HepG2 (cell line): ENCODE measurements around the gene RPH3AL. TPM values are rescaled to one million over a fixed set of nuclear protein-coding genes. Genes with fewer than 3 reads are reported as not detected.

ENCODE experiments used
- ATAC-seq: fragments of 200-7000 bp; cut with Tn5 transposase; 3 replicates; pipeline ENCODE4 v1.9.1; 2020; ENCODE audit warnings: mild to moderate bottlenecking, moderate library complexity
- BruUV-seq: library from RNA; stranded (reverse); fragments of 400-500 nt; replicated peaks from 2 replicates; lab custom pipeline; 2021; lab: Mats Ljungman, UMichigan
- CTCF ChIA-PET: fragments of 300-600 bp; formaldehyde crosslinking; extraction: SDS; loops from one replicate; lab custom pipeline; 2021; ENCODE audit warnings: low total read pairs, inconsistent platforms, low intra/inter-chr PET ratio; lab: Yijun Ruan, JAX
- POLR2A ChIA-PET: fragments of 350-600 bp; sonication (Branson Sonifier 250); formaldehyde crosslinking; loops from one replicate; lab custom pipeline; 2020; ENCODE audit warnings: antibody characterized with exemption, inconsistent platforms; lab: Yijun Ruan, JAX
- DNase-seq: peaks from one replicate; pipeline ENCODE4 v3.0.0-alpha.2; 2015; ENCODE audit warnings: low spot score
- FAIRE-seq: peaks from 3 replicates; lab custom pipeline; 2011; peaks lifted over from hg19 to GRCh38; lab: Jason Lieb, UNC
- H2AFZ ChIP-seq: one replicate; pipeline ENCODE4 v1.6.1; 2011; ENCODE audit warnings: low read length, inconsistent platforms
- H3K27ac ChIP-seq: fragments of 300-600 bp; 3 replicates; pipeline ENCODE4 v1.8.0; 2011; ENCODE audit warnings: mixed run types, mild to moderate bottlenecking, mixed read lengths, low read length, inconsistent platforms; ENCODE audit not compliant: insufficient read depth; ENCODE audit errors: extremely low read length
- H3K27me3 ChIP-seq, 2 experiments: fragments of 200-600 bp in 1 of 2; 2 replicates in 1 of 2; 3 replicates in 1 of 2; pipeline versions ENCODE4 v1.6.0 to v1.8.0; 2011; ENCODE audit warnings: low read length in 2 of 2, mild to moderate bottlenecking in 2 of 2, moderate library complexity in 2 of 2, inconsistent platforms in 1 of 2; ENCODE audit not compliant: insufficient read depth in 2 of 2, control insufficient read depth in 1 of 2
- H3K36me3 ChIP-seq, 2 experiments: fragments of 200-600 bp in 1 of 2; replicated peaks in 1 of 2; 2 replicates in 1 of 2; 3 replicates in 1 of 2; pipeline versions ENCODE4 v1.5.1 to v1.8.0; 2011; ENCODE audit warnings: low read length in 2 of 2, inconsistent platforms in 1 of 2; ENCODE audit not compliant: insufficient read depth in 2 of 2, control insufficient read depth in 1 of 2
- H3K4me1 ChIP-seq: 2 replicates; pipeline ENCODE4 v1.5.1; 2012; ENCODE audit warnings: low read length, inconsistent platforms; ENCODE audit not compliant: insufficient read depth
- H3K4me2 ChIP-seq: 2 replicates; pipeline ENCODE4 v1.6.0; 2011; ENCODE audit warnings: low read depth, low read length, inconsistent platforms
- H3K4me3 ChIP-seq, 3 experiments: fragments of 200-600 bp in 1 of 3; sonication (generic), shearing (Covaris generic) in 1 of 3; replicated peaks in 1 of 3; 2 replicates each; pipeline ENCODE4 v1.5.1; 2011 to 2016; ENCODE audit warnings: low read length in 3 of 3, inconsistent platforms in 2 of 3, low read depth in 2 of 3, mild to moderate bottlenecking in 2 of 3, control low read depth in 1 of 3, mixed read lengths in 1 of 3; ENCODE audit not compliant: insufficient read depth in 1 of 3
- H3K79me2 ChIP-seq: one replicate; pipeline ENCODE4 v1.6.1; 2011; ENCODE audit warnings: low read length, inconsistent platforms; ENCODE audit not compliant: insufficient read depth
- H3K9ac ChIP-seq: 2 replicates; pipeline ENCODE4 v1.6.0; 2011; ENCODE audit warnings: mild to moderate bottlenecking, low read depth, low read length, inconsistent platforms; ENCODE audit not compliant: insufficient read depth
- H3K9me3 ChIP-seq: 2 replicates; pipeline ENCODE4 v1.5.1; 2012; ENCODE audit warnings: mild to moderate bottlenecking, low read length
- H4K20me1 ChIP-seq: 2 replicates; pipeline ENCODE4 v1.6.0; 2011; ENCODE audit warnings: inconsistent platforms, mild to moderate bottlenecking, low read length, moderate library complexity; ENCODE audit not compliant: insufficient read depth
- CREBL2 ChIP-seq: sonication (generic); formaldehyde crosslinking; IDR thresholded peaks from 2 replicates; pipeline ENCODE4 v1.8.1; 2023; ENCODE audit warnings: missing genetic modification reagents, mild to moderate bottlenecking, borderline replicate concordance
- DZIP1 ChIP-seq: sonication (generic); formaldehyde crosslinking; IDR thresholded peaks from 2 replicates; pipeline ENCODE4 v1.5.0; 2020; ENCODE audit warnings: mild to moderate bottlenecking, missing genetic modification reagents
- ETV5 ChIP-seq: IDR thresholded peaks from 2 replicates; pipeline ENCODE4 v1.6.1; 2018; ENCODE audit warnings: missing biosample characterization, missing genetic modification reagents, inconsistent platforms, borderline replicate concordance
- PHB2 ChIP-seq: fragments of 450-650 bp; IDR thresholded peaks from 2 replicates; pipeline ENCODE4 v1.6.1; 2018; ENCODE audit not compliant: partially characterized antibody
- POGK ChIP-seq: sonication (generic); formaldehyde crosslinking; conservative IDR thresholded peaks from 2 replicates; pipeline ENCODE4 v1.8.0; 2022; ENCODE audit warnings: mild to moderate bottlenecking, moderate library complexity, missing genetic modification reagents
- WGBS: methylation state at CpG from one replicate; pipeline ENCODE4 v1.1.6; 2017; ENCODE audit warnings: low lambda C conversion rate; 5-methylcytosine and 5-hydroxymethylcytosine counted together
- in situ Hi-C: cut with HindIII; loops from 2 replicates; pipeline ENCODE4 v1.10.0; 2017; ENCODE audit warnings: low pct_unique_long_range_greater_than_20kb; ENCODE audit not compliant: extremely low pct_ligation_motif_present
- intact Hi-C: fragments of 100-400 bp; cut with micrococcal nuclease; formaldehyde crosslinking; loops from one replicate; pipeline ENCODE4 v1.10.0; 2022; ENCODE audit not compliant: unreplicated experiment
- polyA plus RNA-seq, 8 experiments: library from polyadenylated mRNA; depleted of rRNA in 3 of 8; stranded (reverse) in 7 of 8; unstranded in 1 of 8; fragments of >200 nt; fragmentation: Illumina TruSeq in 4 of 8; extraction: Trizol in 4 of 8; gene quantifications; 2 replicates each; pipeline versions ENCODE4 v1.2.1 to v1.2.3, GENCODE V29; 2011 to 2016; ENCODE audit warnings: low read depth in 4 of 8, missing spikeins in 1 of 8, mixed read lengths in 1 of 8; ENCODE audit not compliant: insufficient read depth in 1 of 8
- total RNA-seq, 5 experiments: library from RNA; depleted of rRNA; stranded (reverse); fragments of >200 nt; fragmentation: Illumina TruSeq; extraction: Trizol; gene quantifications; 2 replicates each; pipeline ENCODE4 v1.2.3, GENCODE V29; 2016; ENCODE audit warnings: low read depth in 1 of 5

RPH3AL gene
- total and polyA plus RNA-seq, 2 of the 13 experiments (the other 11 are each of a cell fraction or from before 2014, with no cell fraction given): 7.8 to 16.4 TPM

GRCh38 chr17:231191-231965 is 121.2 kb downstream of the RPH3AL start:
- POLR2A ChIA-PET: no interaction called here
- no peaks in the 10 kb centered on the region for H3K79me2 ChIP-seq
- FAIRE-seq (no peak), DNase-seq (no peak)
- intact Hi-C loops: no loop called here
- TF ChIP-seq CREBL2 (CRISPR knock-in tag): no peak
- no peak for TF ChIP-seq PHB2
- TF ChIP-seq POGK (CRISPR knock-in tag): no peak
- TF ChIP-seq ETV5 (CRISPR knock-in tag): no peak
- TF ChIP-seq DZIP1 (CRISPR knock-in tag): no peak
- TF ChIP-seq, all 625 proteins: peak for 0
- Histone ChIP-seq H3K9me3 (no peaks in the 10 kb centered on the region), H2AFZ (no peak overlapping the region), H3K4me3 (no peak overlapping the region), H3K4me2 (no peak overlapping the region), H3K36me3 (no peaks in the 10 kb centered on the region), H3K9ac (no peak overlapping the region), H3K27me3 (no peaks in the 10 kb centered on the region), H4K20me1 (peaks cover 2% of the 10 kb centered on the region; the same call in 1 of the 2 replicates), H3K4me1 (peaks cover 24% of the 10 kb centered on the region), H3K27ac (no peak overlapping the region)
- no peak for ATAC-seq
- 89% methylated on average over 12 of the region's 16 CpGs for WGBS
- no TSS peak for BruUV-seq
- in situ Hi-C loops: loop anchor here (10.0 kb wide), 1 partner anchor 63 kb away; no protein-coding TSS in a partner anchor
- CTCF ChIA-PET: no interaction called here
